ENCODE data around the gene G6PC1. TPM values are rescaled to one million over a fixed set of nuclear protein-coding genes. Genes with fewer than 3 reads are reported as not detected.

Gene G6PC1
- total and polyA plus RNA-seq, 2 of the 13 experiments (the other 11 are each of a cell fraction or from before 2014, with no cell fraction given) = 1.7 to 37.9 TPM

DNA sequence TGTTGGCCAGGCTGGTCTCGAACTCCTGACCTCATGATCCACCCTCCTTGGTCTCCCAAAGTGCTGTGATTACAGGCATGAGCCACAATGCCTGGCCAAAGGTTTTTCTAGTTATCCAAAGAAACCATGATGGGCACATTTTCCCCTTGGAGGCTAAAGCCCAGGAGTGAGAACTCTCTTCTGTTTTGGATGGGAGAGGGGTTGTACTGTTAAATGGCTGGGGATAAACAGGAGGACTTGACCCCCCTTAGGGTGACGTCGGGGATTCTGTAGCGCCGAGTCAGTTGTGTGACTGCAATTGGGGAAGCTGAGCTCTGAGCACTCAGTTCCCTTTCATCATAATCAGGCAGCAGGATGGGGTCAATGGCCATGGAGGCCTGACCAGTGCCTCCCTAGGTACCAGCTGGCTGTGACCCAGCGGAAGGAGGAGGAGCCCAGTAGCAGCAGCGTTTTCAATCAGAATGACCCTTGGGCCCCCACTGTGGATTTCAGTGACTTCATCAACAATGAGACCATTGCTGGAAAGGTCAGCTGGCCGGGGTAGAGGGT is 45.5 kb upstream of the G6PC1 start (continued):
- peak; percentile 45; the same call in 1 of the 2 replicates for TF ChIP-seq GABPB1 (CRISPR knock-in tag; IDR thresholded peaks at IDR 0.05)
- TF ChIP-seq, protein P1, sequence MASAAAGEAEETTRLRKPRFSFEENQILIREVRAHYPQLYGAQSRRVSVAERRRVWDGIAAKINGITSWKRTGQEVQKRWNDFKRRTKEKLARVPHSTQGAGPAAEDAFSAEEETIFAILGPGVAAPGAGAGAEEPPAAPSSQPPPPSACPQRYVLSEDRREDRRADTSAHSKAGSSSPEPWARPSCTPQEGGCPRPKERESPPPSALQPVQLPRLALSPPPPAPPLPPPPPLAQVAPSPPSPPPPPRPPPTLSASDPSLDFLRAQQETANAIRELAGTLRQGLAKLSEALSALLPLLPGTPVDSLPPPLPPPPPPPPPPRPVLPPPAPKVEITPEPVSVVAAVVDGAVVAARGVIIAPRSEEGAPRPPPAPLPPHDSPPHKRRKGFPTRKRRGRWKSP (CRISPR knock-in tag; IDR thresholded peaks at IDR 0.05) = 0 out of 2 replicates have a peak, but pooled peaks have one; percentile 30
- no peak for TF ChIP-seq JARID2 (CRISPR knock-in tag; IDR thresholded peaks at IDR 0.05; ENCODE audit: insufficient replicate concordance)
- TF ChIP-seq NR2F1 (CRISPR knock-in tag; IDR thresholded peaks at IDR 0.05) = peak; percentile 27 to 71; a peak in 2 of 4 replicates
- peak; percentile 36; the same call in 1 of the 2 replicates for TF ChIP-seq SMAD3 (CRISPR knock-in tag; IDR thresholded peaks at IDR 0.05)
- TF ChIP-seq NFATC3 (CRISPR knock-in tag; IDR thresholded peaks at IDR 0.05) = no peak
- no peak for TF ChIP-seq ONECUT2 (CRISPR knock-in tag; IDR thresholded peaks at IDR 0.05)
- no peak for TF ChIP-seq HOXA7 (CRISPR knock-in tag; IDR thresholded peaks at IDR 0.05)
- TF ChIP-seq GTF3A (CRISPR knock-in tag; conservative IDR thresholded peaks at IDR 0.05) = 0 out of 2 replicates have a peak, but pooled peaks have one; percentile 31
- TF ChIP-seq ZNF256 (CRISPR knock-in tag; conservative IDR thresholded peaks at IDR 0.05) = 0 out of 2 replicates have a peak, but pooled peaks have one; percentile 36
- no peak for TF ChIP-seq ZFYVE20 (CRISPR knock-in tag; IDR thresholded peaks at IDR 0.05; ENCODE audit: borderline replicate concordance, low read depth)
- no peak for TF ChIP-seq HOXA5 (CRISPR knock-in tag; IDR thresholded peaks at IDR 0.05)
- no peak for TF ChIP-seq PCBP1 (IDR thresholded peaks at IDR 0.05; ENCODE audit: borderline replicate concordance, low read depth, low read length)
- TF ChIP-seq, protein P2, sequence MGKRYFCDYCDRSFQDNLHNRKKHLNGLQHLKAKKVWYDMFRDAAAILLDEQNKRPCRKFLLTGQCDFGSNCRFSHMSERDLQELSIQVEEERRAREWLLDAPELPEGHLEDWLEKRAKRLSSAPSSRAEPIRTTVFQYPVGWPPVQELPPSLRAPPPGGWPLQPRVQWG (CRISPR knock-in tag; IDR thresholded peaks at IDR 0.05; ENCODE audit: borderline replicate concordance, low read depth) = no peak
- TF ChIP-seq ZSCAN12 (CRISPR knock-in tag; IDR thresholded peaks at IDR 0.05) = no peak
- peak; percentile 66 for TF ChIP-seq RCOR2 (CRISPR knock-in tag; IDR thresholded peaks at IDR 0.05)
- no peak for TF ChIP-seq RFX1 (IDR thresholded peaks at IDR 0.05)
- no peak for TF ChIP-seq ZNF883 (CRISPR knock-in tag; IDR thresholded peaks at IDR 0.05; ENCODE audit: not compliant biosample characterization)
- no peak for TF ChIP-seq TRIM24 (CRISPR knock-in tag; IDR thresholded peaks at IDR 0.05)
- TF ChIP-seq ZNF775 (CRISPR knock-in tag; IDR thresholded peaks at IDR 0.05; ENCODE audit: borderline replicate concordance) = no peak
- TF ChIP-seq, protein P3, sequence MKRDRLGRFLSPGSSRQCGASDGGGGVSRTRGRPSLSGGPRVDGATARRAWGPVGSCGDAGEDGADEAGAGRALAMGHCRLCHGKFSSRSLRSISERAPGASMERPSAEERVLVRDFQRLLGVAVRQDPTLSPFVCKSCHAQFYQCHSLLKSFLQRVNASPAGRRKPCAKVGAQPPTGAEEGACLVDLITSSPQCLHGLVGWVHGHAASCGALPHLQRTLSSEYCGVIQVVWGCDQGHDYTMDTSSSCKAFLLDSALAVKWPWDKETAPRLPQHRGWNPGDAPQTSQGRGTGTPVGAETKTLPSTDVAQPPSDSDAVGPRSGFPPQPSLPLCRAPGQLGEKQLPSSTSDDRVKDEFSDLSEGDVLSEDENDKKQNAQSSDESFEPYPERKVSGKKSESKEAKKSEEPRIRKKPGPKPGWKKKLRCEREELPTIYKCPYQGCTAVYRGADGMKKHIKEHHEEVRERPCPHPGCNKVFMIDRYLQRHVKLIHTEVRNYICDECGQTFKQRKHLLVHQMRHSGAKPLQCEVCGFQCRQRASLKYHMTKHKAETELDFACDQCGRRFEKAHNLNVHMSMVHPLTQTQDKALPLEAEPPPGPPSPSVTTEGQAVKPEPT (CRISPR knock-in tag; IDR thresholded peaks at IDR 0.05; ENCODE audit: low read depth) = no peak
- TF ChIP-seq NFYC (CRISPR knock-in tag; IDR thresholded peaks at IDR 0.05) = no peak
- no peak for TF ChIP-seq EHMT2 (IDR thresholded peaks at IDR 0.05; ENCODE audit: borderline replicate concordance, low read depth, low read length)
- peak; percentile 31; the same call in 1 of the 2 replicates for TF ChIP-seq IRF2 (CRISPR knock-in tag; IDR thresholded peaks at IDR 0.05)
- TF ChIP-seq PAX8 (CRISPR knock-in tag; IDR thresholded peaks at IDR 0.05; ENCODE audit: borderline replicate concordance) = no peak
- no peak for TF ChIP-seq KDM1A (CRISPR knock-in tag; IDR thresholded peaks at IDR 0.05)
- TF ChIP-seq SMC3 (IDR thresholded peaks at IDR 0.05; ENCODE audit: low read length) = no peak
- 0 out of 2 replicates have a peak, but pooled peaks have one; percentile 50 for TF ChIP-seq ISL2 (CRISPR knock-in tag; IDR thresholded peaks at IDR 0.05)
- TF ChIP-seq, protein P4, sequence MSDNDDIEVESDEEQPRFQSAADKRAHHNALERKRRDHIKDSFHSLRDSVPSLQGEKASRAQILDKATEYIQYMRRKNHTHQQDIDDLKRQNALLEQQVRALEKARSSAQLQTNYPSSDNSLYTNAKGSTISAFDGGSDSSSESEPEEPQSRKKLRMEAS (IDR thresholded peaks at IDR 0.05) = peak; percentile 44
- TF ChIP-seq KAT2B (IDR thresholded peaks at IDR 0.05; ENCODE audit: borderline replicate concordance, low read depth, low read length) = no peak

Measured in HepG2 (cell line).